Lung (tissue), 12 donors: ENCODE results near the gene ATG16L1. TPM values are rescaled to one million over a fixed set of nuclear protein-coding genes. Genes with fewer than 3 reads are reported as not detected.

Experiments
- ATAC-seq: fragments of 200-7000 bp; cut with Tn5 transposase; one replicate; pipeline ENCODE4 v1.9.1; 2020; ENCODE audit warnings: moderate number of reproducible peaks; ENCODE audit not compliant: insufficient read depth, low FRiP score
- DNase-seq, 3 donors: peaks; one replicate each; pipeline ENCODE4 v3.0.0-alpha.2; 2013 to 2017
- H3K27ac ChIP-seq, 2 donors: one replicate each; pipeline ENCODE4 v1.5.1; 2013; ENCODE audit warnings: mild to moderate bottlenecking in 2 of 2, moderate library complexity in 2 of 2, control low read depth in 1 of 2, inconsistent platforms in 1 of 2, low read depth in 1 of 2, low read length in 1 of 2
- H3K27me3 ChIP-seq, 3 donors: one replicate each; pipeline ENCODE4 v1.5.1; 2013; ENCODE audit warnings: low read length in 2 of 3; ENCODE audit not compliant: control insufficient read depth in 3 of 3, insufficient read depth in 3 of 3
- H3K36me3 ChIP-seq, 4 donors: one replicate each; pipeline ENCODE4 v1.5.1; 2013; ENCODE audit warnings: low read length in 4 of 4, mild to moderate bottlenecking in 1 of 4, moderate library complexity in 1 of 4; ENCODE audit not compliant: control insufficient read depth in 4 of 4, insufficient read depth in 4 of 4
- H3K4me1 ChIP-seq, 5 donors: one replicate each; pipeline ENCODE4 v1.5.1; 2013; ENCODE audit warnings: low read length in 5 of 5, mild to moderate bottlenecking in 2 of 5, moderate library complexity in 1 of 5; ENCODE audit not compliant: control insufficient read depth in 5 of 5, insufficient read depth in 5 of 5
- H3K4me3 ChIP-seq: one replicate; pipeline ENCODE4 v1.5.1; 2013; ENCODE audit warnings: mild to moderate bottlenecking, control low read depth, moderate library complexity
- H3K9ac ChIP-seq, 2 donors: one replicate each; pipeline ENCODE4 v1.5.1; 2013; ENCODE audit warnings: low read length in 2 of 2, control low read depth in 1 of 2; ENCODE audit not compliant: insufficient read depth in 1 of 2
- H3K9me3 ChIP-seq, 4 donors: one replicate each; pipeline ENCODE4 v1.5.1; 2013; ENCODE audit warnings: low read length in 3 of 4, mild to moderate bottlenecking in 1 of 4, moderate library complexity in 1 of 4; ENCODE audit not compliant: control insufficient read depth in 4 of 4, insufficient read depth in 3 of 4
- WGBS, 2 donors: extraction: QIAGEN DNeasy Blood & Tissue Kit; methylation state at CpG; one replicate each; pipeline ENCODE4 v1.1.7; 2013; 5-methylcytosine and 5-hydroxymethylcytosine counted together
- polyA plus RNA-seq, 2 donors: library from polyadenylated mRNA; stranded (reverse); fragments of 200-250 nt; gene quantifications; one replicate each; pipeline ENCODE4 v1.2.1, GENCODE V29; 2013
- total RNA-seq, 2 donors: library from RNA; depleted of rRNA in 1 of 2; stranded (reverse); fragments of >200 nt in 1 of 2; gene quantifications; one replicate each; pipeline ENCODE4 v1.2.1, GENCODE V29; 2014 to 2021
- TF ChIP-seq, protein P1 (sequence below): IDR thresholded peaks from 2 replicates; pipeline ENCODE4 v1.5.1; 2012; ENCODE audit warnings: mild to moderate bottlenecking; ENCODE audit errors: control extremely low read depth, extremely low read depth
- donor health status: control.
- donor health status: control.
- donor health status: Bipolar disorder and iron deficiency.
- donor health status: healthy.
- donor health status: DM: yes; HTN: yes; CAD: no.

ATG16L1 gene
- total and polyA plus RNA-seq, 4 donors, result 10.9 to 37.0 (median 20.3) TPM

DNA sequence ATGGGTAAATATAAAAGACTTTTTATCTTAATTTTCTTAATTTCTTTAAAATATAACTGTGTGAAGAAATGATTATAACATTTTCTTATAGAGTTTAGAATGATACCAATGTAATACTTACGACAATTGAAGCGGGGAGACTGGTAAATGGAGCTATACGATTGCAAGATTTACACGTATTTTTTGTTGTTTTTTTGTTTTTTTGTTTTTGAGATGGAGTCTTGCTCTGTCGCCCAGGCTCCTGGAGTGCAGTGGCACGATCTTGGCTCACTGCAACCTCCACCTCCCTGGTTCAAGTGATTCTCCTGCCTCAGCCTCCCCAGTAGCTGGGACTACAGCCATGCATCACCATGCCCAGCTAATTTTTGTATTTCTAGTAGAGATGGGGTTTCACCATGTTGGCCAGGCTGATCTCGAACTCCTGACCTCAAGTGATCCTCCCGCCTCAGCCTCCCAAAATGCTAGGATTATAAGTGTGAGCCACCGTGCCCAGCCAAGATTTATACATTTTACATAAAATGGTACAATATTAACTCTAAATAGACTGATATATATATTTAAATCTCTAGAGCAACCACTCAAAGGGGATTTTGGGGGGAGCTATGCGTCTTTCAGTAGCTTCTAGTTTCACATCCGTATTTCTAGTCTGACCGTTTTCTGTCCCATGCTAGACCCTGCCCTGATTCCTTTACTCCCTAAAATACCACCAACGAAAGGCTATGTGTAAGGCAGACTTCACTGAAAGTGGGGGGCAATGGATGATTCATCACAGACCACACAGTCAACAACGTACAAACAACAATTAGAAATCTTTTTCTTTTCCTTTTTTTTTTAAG, 28.2 kb upstream of the ATG16L1 start:
- TF ChIP-seq, protein P1, sequence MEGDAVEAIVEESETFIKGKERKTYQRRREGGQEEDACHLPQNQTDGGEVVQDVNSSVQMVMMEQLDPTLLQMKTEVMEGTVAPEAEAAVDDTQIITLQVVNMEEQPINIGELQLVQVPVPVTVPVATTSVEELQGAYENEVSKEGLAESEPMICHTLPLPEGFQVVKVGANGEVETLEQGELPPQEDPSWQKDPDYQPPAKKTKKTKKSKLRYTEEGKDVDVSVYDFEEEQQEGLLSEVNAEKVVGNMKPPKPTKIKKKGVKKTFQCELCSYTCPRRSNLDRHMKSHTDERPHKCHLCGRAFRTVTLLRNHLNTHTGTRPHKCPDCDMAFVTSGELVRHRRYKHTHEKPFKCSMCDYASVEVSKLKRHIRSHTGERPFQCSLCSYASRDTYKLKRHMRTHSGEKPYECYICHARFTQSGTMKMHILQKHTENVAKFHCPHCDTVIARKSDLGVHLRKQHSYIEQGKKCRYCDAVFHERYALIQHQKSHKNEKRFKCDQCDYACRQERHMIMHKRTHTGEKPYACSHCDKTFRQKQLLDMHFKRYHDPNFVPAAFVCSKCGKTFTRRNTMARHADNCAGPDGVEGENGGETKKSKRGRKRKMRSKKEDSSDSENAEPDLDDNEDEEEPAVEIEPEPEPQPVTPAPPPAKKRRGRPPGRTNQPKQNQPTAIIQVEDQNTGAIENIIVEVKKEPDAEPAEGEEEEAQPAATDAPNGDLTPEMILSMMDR, result no peak
- Histone ChIP-seq H3K9ac (no peak overlapping the region), H3K27ac (no peak overlapping the region), H3K9me3 (peaks cover 0 to 2% (median 0%) of the 10 kb centered on the region in 4 donors), H3K4me3 (no peak overlapping the region), H3K4me1 (peaks cover 0 to 7% (median 0%) of the 10 kb centered on the region in 5 donors), H3K36me3 (no peaks in the 10 kb centered on the region), H3K27me3 (no peaks in the 10 kb centered on the region)
- WGBS, 2 donors, result 89 to 91% methylated on average over 14 of the region's 14 CpGs
- DNase-seq (no peak), ATAC-seq (no peak)

DNA sequence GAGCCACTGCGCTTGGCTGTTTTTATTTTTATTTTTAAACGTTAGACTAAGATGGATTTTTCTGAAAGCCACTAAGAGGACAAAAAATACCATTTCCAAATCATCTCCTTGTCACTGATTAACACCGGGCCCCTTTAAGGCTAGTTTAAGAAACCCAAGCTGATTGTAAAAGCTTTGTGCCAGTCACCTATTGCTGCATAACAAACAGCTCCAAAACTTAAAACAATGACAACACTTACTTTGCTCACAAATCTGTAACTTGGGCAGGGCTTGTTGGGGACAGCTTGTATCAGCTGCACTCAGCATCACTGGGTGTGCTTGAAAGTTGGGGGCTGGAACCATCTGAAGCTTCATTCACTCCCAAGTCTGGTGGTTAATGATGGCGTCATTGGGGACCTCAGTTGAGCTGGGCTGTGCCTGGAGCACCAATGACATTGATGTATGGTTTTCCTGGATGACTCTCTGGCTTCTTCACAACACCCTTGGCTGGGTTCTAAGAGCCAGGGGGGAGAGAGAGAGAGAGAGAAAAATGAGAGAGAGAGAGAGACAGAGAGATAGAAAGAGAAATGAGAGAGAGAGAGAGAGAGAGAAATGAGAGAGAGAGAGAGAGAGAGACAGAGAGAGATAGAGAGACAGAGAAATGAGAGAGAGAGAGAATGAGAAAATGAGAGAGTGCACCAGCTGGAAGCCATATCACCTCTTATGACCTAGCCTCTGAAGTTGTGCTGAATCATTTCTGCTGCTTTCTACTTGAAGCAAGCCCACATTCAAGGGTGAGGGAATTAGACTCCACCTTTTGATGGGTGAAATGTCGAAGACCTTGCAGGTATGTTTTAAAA, 26.0 kb upstream of the ATG16L1 start:
- ATAC-seq (no peak), DNase-seq (no peak)
- Histone ChIP-seq H3K27me3 (no peaks in the 10 kb centered on the region), H3K9me3 (peaks cover 0 to 2% (median 0%) of the 10 kb centered on the region in 4 donors), H3K4me1 (peaks cover 0 to 11% (median 0%) of the 10 kb centered on the region in 5 donors), H3K36me3 (no peaks in the 10 kb centered on the region), H3K9ac (no peak overlapping the region), H3K4me3 (no peak overlapping the region), H3K27ac (no peak overlapping the region)
- 78 to 85% methylated on average over 5 of the region's 5 CpGs for WGBS, 2 donors
- TF ChIP-seq, protein P1, result no peak

- TF ChIP-seq, protein P1, result no peak
- Histone ChIP-seq H3K36me3 (no peaks in the 10 kb centered on the region), H3K9me3 (peaks cover 0 to 2% (median 0%) of the 10 kb centered on the region in 4 donors), H3K27me3 (no peaks in the 10 kb centered on the region), H3K9ac (no peak overlapping the region), H3K4me3 (no peak overlapping the region), H3K4me1 (peaks cover 0 to 11% (median 0%) of the 10 kb centered on the region in 5 donors), H3K27ac (no peak overlapping the region)
- 81 to 90% methylated on average over 2 of the region's 2 CpGs for WGBS, 2 donors
- DNase-seq, result no peak
- ATAC-seq, result no peak
Measured at GRCh38 chr2:233226511-233227031, 24.9 kb upstream of the ATG16L1 start.
